DND-41 (cell line): ENCODE measurements around the gene CTSG.

Source experiments
- EZH2 ChIP-seq: IDR thresholded peaks from 3 replicates; pipeline ENCODE4 v1.6.1; 2012; ENCODE audit warnings: borderline replicate concordance, low read depth, mild to moderate bottlenecking, moderate library complexity, low read length, inconsistent platforms; ENCODE audit not compliant: severe bottlenecking
- TF ChIP-seq, protein P1 (sequence below): IDR thresholded peaks from 2 replicates; pipeline ENCODE4 v1.5.1; 2012; ENCODE audit warnings: borderline replicate concordance, low read length, moderate library complexity, mild to moderate bottlenecking; ENCODE audit not compliant: poor library complexity, severe bottlenecking; ENCODE audit errors: extremely low read depth

DNA sequence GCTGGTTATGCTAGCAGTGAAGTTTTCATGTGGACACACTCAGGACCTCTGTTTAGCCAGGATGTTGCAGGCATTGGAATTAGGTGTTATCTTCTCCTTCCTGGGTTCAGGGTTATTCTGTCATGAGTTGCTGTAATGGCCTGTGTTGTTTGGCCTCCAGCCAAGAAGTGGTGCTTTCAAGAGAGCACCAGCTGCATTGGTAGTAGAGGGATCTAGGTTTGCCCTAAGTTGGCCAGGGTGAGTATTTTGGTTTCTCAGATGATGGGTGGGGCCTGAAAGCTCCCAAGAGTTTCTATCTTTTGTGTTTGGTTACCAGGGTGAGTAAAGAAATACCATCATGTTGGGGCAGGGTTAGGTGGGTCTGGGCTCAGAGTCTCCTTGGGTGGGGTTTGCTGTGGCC is 36.1 kb upstream of the CTSG start:
- TF ChIP-seq, protein P1, sequence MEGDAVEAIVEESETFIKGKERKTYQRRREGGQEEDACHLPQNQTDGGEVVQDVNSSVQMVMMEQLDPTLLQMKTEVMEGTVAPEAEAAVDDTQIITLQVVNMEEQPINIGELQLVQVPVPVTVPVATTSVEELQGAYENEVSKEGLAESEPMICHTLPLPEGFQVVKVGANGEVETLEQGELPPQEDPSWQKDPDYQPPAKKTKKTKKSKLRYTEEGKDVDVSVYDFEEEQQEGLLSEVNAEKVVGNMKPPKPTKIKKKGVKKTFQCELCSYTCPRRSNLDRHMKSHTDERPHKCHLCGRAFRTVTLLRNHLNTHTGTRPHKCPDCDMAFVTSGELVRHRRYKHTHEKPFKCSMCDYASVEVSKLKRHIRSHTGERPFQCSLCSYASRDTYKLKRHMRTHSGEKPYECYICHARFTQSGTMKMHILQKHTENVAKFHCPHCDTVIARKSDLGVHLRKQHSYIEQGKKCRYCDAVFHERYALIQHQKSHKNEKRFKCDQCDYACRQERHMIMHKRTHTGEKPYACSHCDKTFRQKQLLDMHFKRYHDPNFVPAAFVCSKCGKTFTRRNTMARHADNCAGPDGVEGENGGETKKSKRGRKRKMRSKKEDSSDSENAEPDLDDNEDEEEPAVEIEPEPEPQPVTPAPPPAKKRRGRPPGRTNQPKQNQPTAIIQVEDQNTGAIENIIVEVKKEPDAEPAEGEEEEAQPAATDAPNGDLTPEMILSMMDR, result no peak
- TF ChIP-seq EZH2, result no peak
